Measurements from ENCODE around the gene SPAG9.
"Not testable (repeated sequence)": the region's sequence is repeated elsewhere in the genome, so short reads cannot be mapped to it uniquely, and the experiment has no call there.

Gene SPAG9

DNA sequence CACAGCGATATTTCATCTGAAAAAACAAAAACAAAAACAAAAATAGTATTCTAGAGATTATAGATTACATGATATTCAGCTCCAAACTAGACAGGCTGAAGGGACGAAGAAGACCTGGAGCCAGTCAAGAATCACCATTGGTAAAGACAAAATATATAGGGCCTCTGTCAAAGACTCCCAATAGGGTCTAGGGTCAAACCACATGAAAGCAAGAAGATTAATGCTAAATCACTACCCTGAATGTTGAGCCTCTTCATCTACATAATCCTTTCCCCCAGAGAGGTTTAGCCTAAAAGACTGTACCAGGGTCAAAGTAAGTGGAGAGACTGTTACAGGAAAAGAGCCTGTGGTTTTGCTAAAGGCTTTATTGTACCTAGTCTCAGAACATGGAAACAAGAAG lies 21.9 kb upstream of the SPAG9 start:
- DNase-seq (ENCODE audit: low read depth), result no peak

DNA sequence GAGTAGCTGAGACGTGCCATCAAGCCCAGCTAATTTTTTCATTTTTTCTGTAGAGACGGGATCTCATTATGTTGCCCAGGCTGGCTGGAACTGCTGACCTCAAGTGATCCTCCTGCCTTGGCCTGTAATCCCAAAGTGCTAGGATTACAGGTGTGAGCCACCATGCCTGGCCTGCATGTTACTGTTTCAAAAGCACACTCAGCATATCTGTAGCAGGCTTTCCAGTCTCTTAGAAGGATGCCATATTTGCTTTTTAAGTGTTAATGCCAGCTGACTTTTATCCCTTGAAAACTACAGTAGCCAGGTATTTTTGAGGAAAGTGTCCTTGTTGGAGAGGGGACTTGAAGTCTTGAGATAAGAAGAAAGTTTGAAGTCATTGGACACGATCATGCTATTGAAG lies 15.3 kb upstream of the SPAG9 start:
- no peak for DNase-seq (ENCODE audit: low read depth)

DNA sequence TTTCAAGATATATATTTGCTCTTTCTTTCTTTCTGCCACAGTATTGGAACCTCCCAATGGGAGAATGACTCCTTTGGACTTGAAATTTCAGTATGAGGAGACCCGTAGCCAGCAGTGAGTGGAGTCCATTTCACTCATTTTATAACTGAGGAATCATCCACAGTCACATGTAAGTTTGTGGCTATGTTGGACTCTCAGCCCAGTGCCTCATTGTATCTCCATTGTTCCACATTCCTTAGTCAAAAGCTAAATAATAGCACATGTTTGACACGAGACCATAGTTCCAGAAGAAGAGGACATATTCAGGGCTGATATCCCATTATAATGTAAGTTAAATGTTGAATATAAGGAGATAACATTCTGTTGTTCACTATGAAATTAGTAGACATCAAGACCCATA lies 12.7 kb upstream of the SPAG9 start:
- no peak for DNase-seq (ENCODE audit: low read depth)

DNA sequence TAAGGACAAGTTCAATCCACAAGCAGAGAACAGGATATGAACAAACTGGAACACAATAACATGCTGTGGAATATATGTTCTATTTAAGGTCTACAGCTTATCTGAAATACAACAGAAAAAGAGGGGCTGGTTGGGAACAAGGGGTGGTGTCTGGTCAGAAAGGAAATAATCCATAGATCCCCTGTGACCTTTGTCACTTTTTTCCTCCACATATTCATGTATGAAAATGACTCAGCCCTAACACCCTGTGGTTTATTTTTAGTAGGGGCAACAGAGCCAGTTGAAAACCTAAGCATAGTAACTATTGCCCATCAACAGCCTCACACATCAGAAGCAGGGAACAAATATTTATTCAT lies 12.3 kb upstream of the SPAG9 start:
- DNase-seq (ENCODE audit: low read depth), result no peak

DNA sequence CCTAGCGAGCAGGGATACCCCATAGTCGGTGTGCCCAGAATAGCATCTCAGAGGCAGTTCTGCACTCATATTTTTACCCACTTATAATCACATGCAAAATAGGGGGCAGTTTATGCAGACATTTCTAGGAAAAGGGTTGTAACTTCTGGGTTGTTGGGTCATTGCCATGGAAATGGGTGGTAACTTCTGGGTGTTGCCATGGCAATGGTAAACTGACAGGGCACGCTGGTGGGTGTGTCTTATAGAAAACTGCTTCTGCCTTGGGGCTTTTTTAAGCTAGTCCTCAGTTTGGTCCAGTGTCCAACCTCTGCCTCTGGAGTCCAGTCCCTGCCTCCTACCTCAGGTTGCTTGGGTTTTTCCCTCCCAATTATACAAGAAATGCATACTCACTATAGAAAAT lies 7.4 kb upstream of the SPAG9 start:
- DNase-seq (ENCODE audit: low read depth), result no peak

DNA sequence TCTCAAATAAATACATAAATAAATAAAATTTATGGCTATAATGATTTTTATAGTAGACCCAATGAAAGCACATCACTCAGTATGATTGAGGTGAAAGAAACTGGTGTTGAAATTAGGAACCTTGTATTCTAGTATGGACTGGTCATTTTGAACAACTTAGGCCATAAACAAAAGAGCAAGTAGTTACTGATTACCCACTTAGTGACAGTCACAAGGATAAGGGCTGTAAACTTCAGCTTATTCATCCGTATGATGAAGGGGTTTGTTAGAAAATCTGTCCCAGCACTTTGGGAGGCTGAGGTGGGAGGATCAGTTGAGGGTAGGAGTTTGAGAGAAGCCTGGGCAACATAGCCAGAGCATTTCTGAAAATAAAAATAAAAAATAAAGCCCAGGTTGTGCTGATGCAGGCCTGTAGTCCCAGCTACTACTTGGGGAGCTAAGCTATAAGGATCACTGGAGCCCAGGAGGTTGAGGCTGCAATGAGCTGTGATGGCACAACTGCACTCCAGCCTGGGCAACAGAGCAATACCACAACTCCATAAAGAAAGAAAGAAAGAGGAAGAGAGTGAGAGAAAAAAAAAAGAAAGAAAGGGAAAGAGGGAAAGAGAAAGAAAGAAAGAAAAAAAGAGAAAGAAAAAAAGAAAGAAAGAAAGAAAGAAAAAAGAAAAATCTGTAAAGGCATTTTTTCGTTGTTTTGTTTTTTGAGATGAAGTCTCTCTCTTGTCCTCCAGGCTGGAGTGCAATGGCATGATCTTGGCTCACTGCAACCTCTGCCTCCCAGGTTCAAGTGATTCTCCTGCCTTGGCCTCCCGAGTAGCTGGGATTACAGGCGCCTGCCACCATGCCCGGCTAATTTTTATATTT lies 4.2 kb upstream of the SPAG9 start:
- no peak for DNase-seq (ENCODE audit: low read depth)

DNA sequence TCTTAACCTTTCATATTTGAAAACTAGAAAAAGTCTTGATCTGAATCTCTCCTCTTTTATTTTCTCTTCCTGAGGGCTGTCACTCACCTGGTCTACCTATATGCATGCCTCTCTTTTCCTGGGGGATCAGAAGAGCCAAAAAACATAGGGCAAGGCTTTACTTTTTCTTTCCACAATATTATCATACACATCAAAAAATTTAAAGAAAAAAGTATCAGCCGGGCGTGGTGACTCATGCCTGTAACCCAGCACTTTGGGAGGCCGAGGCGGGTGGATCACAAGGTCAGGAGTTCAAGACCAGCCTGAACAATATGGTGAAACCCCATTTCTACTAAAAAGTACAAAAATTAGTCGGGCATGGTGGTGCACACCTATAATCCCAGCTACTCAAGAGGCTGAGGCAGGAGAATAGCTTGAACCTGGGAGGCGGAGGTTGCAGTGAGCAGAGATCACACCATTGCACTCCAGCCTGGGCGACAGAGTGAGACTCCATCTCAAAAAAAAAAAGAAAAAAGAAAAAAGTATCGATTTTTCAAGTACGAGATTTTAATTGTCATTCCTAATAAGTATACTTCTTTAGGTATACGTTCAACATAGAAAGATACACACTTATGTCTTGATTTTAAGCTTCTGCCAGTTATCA lies 1.9 kb upstream of the SPAG9 start:
- DNase-seq (ENCODE audit: low read depth), result not testable (repeated sequence)

DNA sequence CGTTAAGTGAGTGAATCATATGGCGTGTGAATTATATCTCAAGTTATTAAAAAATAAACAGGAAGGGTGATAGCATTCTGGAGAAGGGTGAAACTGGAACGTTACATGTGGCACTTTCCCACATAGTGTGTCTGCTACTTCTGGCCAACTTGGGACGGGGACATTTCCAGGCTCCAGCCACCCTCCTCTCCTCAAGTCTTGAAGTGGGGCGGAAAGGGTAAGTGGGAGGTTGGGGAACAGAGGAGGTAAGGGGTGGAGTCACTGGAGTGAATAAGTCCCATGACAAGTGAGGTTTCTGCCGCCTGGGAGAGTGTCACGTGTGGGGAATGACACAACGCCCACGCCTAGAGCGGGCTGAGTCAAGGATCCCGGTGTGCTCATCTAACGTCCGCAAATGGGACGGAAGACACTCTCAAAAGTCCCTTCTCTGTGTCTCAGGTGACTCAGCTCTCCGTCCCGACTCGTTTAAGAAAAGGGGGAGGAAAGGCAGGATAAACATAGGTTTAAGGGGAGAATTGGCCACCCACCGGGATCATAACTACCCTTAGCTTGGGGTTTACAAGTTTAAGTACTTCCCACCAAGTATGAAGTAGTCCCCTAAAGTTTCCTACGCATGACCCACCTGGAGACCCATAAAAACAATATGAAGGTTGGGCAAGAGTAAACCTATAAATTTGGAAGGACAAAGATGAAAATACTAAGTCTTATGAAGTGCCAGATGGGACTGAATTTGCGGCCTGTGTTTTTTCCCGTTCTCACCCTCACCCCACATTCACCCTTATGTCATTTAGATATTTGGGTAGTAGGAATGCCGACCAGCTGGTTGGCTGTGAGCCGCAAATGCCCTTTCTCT lies 1.2 kb upstream of the SPAG9 start:
- peak; percentile 76 for DNase-seq (ENCODE audit: low read depth)

DNA sequence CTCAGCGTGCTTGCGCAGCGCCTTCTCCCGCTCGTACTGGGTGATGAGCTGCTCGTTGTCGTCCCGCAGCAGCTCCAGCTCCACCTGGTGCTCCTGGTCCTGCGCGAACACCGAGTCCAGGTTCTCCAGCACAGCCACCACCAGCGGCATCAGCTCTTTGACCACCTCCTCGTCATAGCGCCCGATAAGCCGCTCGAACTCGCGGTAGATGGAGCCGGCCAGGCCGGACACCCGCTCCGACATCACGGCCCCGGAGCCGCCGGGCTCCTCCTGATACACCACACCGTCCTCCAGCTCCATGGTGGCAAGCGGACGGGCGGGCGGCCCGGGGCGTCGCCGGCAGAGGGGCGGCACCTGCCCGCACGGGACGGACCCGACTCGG lies 320 bp downstream of the SPAG9 start:
- DNase-seq (ENCODE audit: low read depth), result peak; percentile 39

DNA sequence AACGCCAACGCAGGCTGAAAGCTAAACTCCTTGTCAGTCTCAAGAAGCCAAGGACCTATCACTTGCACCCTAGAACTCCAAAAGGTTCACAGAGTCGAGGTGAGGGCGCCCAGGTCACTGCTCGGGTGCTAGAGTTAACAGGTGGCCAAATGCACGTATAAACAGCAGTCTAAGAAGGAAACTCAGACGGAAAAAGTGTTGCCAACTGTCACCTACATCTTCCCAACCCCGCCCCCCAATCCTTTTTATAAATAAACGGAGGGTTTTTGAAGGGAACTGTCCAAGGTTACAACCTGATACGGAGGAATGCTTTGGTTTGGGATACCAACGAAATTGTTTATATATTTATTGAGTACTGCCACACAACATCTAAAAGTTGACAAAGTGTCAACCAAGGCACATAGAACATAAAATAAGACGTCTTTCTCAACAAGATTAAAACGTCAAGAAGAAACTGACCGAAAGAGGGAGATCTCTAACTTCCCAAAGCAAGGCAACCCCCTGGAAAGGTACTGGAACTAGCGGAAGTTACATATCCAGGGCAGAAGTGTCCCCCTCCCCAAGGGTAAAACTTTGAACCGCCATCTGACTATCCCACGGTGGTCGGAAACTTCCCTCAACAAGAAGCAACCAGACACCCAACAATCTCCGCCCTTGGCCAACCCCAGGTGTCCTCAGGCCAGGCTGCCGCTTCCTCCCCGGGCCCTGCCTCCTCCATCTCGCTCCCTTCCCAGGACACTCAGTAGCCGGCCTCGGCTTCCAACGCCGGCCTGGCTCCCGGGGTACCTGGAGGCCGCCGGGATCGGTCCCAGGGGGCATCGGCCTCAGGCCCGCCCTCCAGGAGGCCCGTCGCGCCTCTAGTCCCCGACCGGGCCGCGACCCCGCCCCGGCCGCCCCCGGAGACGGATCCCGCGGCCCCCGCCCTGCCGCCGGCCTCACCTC lies 982 bp downstream of the SPAG9 start:
- DNase-seq (ENCODE audit: low read depth), result peak; percentile 32

DNA sequence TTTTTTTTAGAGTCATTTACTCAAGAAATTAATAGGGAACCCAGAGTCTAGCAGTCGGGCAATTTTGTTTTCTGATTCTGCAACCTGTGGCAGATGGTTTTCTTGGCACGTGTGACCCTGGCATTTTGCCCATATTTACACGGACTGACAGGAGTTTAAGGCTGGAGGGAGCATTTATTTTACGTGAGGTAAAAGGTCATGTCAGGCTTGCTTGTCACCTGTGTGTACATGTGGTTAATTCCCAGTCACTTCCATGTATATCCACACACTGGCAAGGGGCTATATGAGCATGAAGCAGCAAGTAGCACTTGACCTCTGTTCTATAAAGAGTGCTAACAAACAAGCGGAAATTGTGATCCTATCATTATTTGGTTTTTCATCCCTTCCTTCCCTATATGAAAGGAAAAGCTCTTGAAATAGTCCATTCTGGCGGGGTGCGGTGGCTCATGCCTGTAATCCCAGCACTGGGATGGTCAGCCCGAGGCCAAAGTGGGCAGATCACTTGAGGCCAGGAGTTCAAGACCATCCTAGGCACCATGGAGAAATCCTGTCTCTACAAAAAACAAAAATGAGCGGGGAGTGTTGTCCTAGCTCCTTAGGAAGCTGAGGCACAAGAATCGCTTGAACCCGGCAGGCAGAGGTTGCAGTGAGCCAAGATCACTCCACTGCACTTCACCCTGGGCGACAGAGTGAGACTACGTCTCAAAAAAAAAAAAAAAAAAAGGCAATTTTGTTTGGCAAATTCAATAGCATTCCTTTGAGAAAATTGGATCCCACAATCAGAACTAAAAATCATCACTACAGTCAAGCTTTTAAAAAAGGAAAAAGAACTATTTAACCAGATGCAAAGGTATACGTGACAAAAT lies 2.1 kb downstream of the SPAG9 start:
- DNase-seq (ENCODE audit: low read depth), result no peak

DNA sequence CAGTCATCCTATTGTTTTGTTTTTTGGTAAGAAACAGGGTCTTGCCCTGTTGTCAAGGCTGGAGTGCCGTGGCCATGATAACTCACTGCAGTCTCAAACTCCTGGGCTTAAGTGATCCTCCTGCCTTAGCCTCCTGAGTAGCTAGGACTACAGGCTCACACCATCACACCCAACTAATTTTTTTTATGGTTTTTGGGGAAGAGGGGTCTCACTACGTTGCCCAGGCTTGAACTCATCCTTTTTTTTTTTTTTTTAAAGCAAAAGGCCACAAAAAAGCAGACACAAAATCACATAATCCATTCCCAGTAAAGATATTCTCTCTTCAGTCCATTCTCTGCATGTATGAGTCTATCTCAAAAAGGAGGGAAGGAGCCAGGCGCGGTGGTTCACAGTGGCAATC lies 5.5 kb downstream of the SPAG9 start:
- DNase-seq (ENCODE audit: low read depth), result no peak

DNA sequence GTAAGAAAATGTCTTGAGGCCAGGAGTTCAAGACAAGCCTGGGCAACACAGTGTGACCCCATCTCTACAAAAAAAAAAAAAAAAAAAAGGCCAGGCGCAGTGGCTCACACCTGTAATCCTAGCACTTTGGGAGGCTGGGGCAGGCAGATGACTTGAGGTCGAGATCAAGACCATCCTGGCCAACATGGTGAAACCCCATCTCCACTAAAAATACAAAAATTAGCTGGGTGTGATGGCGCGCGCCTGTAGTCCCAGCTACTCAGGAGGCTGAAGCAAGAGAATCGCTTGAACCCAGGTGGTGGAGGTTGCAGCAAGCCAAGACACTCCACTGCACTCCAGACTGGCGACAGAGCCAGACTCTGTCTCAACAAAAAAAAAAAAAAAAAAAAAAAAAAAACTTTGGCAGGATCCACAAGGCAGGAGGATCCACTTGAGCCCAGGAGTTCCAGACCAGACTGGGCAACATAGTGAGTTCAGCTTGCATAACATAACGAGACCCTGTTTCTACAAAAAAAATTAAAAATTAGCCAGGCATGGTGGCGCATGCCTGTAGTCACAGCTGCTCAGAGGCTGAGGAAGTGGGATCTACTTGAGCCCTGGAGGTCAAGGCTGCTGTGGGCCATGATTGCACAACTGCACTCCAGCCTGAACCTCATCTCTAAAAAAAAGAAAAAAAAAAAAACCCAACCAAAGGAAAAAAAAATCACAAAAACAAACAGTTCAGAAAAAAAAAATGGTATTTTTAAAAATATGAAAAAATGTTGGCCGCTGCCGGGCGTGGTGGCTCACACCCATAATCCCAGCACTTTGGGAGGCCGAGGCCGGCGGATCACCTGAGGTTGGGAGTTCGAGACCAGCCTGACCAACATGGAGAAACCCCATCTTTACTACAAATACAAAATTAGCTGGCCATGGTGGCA lies 8.1 kb downstream of the SPAG9 start:
- DNase-seq (ENCODE audit: low read depth), result not testable (repeated sequence)

DNA sequence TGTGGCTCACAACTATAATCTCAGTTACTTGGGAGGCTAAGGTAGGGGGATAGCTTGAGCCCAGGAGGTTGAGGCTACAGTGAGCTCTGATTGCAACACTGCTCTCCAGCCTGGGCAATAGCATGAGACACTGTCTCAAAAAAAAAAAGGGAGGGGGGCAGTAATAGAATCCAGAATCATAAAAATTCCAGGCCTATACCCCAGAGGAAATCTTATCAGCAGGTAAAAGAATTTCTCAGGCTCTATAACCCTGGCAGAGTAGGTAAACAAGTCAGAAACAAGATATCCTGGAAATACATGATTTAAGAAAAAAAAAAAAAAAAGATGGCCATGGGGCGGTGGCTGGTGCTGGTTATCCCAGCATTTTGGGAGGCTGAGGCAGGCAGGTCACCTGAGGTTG lies 12.9 kb downstream of the SPAG9 start:
- no peak for DNase-seq (ENCODE audit: low read depth)

DNA sequence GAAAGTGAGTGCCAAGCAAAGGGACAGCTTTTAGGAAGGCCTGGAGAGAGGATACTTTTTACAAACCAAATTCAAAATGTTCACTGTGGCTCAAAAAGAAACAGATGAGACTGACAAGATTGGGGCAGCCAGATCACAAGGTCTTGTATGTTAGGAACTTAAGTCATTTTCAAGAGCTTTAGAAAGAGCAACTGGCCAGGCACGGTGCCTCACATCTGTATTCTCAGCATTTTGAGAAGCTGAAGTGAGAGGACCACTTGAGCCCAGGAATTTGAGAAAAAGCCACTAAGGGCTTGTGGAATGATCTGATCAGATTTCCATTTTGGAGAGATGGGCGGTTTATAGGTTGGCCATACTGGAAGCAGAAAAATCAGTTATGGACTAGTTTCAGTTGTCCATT lies 17.2 kb downstream of the SPAG9 start:
- no peak for DNase-seq (ENCODE audit: low read depth)

DNA sequence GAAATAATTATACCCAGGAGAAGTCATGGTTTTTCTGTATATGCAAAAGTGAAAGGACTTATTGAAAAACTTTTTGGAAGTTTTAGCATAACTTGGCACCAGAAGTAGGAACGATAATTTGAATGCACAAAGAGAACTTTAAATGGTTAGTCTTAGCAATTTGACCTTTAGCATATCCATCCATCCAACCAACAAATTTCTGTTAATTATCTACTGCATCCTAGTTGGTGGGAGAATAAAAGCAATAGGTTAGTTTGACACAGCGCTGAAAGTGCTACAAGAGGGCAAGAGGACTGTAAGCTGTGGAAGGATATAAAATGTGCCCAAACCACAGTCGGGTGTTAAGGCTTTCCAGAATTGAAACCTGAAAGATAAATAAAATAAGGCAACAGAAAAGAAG lies 17.6 kb downstream of the SPAG9 start:
- DNase-seq (ENCODE audit: low read depth), result no peak

DNA sequence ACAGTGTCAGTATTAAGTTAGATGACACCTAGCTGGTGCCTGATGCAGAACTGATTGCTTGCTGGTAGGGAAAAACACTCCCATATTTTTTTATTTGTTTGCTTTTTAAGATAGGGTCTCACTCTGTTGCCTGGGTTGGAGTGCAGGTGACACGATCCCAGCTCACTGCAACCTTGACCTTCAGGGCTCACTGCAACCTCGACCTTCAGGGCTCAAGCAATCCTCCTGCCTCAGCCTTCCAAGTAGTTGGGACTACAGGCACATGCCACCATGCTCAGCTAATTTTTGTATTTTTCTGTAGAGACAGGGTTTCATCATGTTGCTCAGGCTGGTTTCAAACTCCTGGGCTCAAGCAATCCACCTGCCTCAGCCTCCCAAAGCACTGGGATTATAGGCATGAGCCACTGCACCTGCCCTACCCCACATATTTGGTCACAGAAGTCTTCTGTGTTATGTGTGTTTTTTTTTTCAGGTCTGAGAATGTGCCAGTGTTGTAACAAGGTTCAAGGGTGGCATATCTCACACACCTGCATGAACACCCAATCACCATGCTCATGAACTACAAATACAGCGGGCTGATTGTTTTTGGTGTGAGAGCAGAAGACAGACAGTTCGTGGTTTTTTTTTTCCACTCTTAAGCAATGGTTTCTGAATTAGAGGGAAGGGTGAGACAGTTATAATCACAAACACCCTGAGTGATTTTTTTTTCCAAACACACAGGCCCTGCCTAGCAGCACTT lies 22.8 kb downstream of the SPAG9 start:
- no peak for DNase-seq (ENCODE audit: low read depth)

DNA sequence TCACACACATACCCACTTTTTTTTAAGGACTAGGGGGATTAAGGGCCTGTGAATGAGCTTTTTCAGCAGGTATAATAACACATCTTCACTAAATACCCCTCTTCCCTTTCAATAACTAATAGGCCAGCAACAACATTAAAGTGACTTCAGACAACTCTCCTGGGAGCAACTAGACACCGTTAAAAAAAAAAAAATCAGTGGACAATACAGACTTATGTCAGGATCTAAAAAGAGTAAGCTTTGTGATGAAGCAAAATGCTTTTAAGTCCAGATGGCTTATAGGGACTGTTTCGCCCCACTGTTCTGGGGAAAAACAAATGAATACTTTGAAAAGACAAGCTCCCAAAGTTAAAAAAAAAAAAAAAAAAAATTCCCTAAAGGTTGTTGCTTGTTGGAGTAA lies 29.0 kb downstream of the SPAG9 start:
- no peak for DNase-seq (ENCODE audit: low read depth)

DNA sequence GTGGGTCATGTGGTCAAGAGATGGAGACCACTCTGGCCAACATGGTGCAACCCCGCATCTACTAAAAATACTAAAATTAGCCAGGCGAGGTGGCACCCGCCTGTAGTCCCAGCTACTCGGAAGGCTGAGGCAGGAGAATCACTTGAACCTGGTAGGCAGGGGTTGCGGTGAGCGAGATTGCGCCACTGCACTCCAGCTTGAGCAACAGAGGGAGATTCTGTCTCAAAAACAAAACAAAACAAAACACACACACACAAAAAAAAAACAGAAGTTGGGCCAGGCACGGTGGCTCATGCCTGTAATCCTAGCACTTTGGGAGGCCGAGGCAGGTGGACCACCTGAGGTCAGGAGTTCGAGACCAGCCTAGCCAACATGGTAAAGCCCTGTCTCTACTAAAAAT lies 31.8 kb downstream of the SPAG9 start:
- not testable (repeated sequence) for DNase-seq (ENCODE audit: low read depth)
